ENCODE data around the gene KLHL3. TPM values are rescaled to one million over a fixed set of nuclear protein-coding genes. Genes with fewer than 3 reads are reported as not detected.

The KLHL3 gene
- total RNA-seq, 2 donors from 2014 or later, result 4.4 to 6.3 TPM

DNA sequence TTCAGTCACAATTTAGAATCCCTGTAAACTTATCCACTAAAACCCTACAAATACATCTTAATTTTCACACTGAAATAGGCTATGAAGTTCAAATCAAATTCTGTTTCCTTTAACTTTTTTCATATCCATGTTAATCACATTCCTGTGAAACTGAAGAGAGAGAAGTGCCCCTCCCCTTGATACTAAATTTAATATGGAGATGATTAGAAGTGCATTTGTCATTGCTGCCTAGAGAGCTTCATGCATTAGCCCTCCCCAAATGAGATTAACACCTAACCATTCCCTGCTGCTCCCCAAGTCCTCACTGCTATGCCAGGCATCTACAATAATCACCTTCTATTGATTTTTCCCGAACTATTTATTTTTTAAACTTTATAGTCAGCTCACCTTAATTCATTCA is 151.6 kb downstream of the KLHL3 start:
- TF ChIP-seq, protein P1, sequence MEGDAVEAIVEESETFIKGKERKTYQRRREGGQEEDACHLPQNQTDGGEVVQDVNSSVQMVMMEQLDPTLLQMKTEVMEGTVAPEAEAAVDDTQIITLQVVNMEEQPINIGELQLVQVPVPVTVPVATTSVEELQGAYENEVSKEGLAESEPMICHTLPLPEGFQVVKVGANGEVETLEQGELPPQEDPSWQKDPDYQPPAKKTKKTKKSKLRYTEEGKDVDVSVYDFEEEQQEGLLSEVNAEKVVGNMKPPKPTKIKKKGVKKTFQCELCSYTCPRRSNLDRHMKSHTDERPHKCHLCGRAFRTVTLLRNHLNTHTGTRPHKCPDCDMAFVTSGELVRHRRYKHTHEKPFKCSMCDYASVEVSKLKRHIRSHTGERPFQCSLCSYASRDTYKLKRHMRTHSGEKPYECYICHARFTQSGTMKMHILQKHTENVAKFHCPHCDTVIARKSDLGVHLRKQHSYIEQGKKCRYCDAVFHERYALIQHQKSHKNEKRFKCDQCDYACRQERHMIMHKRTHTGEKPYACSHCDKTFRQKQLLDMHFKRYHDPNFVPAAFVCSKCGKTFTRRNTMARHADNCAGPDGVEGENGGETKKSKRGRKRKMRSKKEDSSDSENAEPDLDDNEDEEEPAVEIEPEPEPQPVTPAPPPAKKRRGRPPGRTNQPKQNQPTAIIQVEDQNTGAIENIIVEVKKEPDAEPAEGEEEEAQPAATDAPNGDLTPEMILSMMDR (IDR thresholded peaks at IDR 0.05), result no peak
- H3K9me3 ChIP-seq, result no peaks in the 10 kb centered on the region

DNA sequence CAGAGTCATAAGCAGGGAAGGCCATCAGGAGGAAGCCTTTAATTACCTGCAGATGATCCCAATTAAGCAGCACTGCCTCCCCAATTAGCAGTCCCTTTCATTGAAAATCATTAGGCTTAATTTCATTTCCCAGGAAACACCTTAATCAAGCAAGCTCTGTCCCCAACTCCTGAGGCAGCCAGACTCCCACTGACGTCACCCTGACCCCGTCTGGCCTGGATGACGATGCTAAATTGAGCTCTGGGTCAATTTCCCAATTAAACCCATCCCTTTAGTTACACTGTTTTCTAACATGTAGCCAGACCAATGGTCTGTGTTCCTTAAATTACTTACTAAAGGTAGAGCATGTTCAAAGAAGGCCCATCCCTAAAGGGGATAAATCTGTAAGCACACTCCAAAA is 152.8 kb downstream of the KLHL3 start:
- no peak overlapping the region for H3K27ac ChIP-seq
- H3K9me3 ChIP-seq, result no peaks in the 10 kb centered on the region
- TF ChIP-seq, protein P1 (IDR thresholded peaks at IDR 0.05), result no peak
- no peaks in the 10 kb centered on the region for H3K36me3 ChIP-seq
- no peaks in the 10 kb centered on the region for H3K27me3 ChIP-seq
- intact Hi-C loops (cut with DNase I), result no loop called here
- no peak overlapping the region for H3K9ac ChIP-seq (ENCODE audit: low read depth in 2 of 2, low read length in 2 of 2)
- DNase-seq, result no peak
- no peak overlapping the region for H3K4me3 ChIP-seq
- H3K4me1 ChIP-seq, result no peaks in the 10 kb centered on the region

More for the DNA sequence above, 151.6 kb downstream of the KLHL3 start:
- no peaks in the 10 kb centered on the region for H3K27me3 ChIP-seq
- no peak for DNase-seq
- no peak overlapping the region for H3K4me3 ChIP-seq
- intact Hi-C loops (cut with DNase I), result no loop called here
- H3K4me1 ChIP-seq, result no peaks in the 10 kb centered on the region
- H3K9ac ChIP-seq (ENCODE audit: low read depth in 2 of 2, low read length in 2 of 2), result no peak overlapping the region
- no peak overlapping the region for H3K27ac ChIP-seq
- H3K36me3 ChIP-seq, result no peaks in the 10 kb centered on the region

GRCh38 chr5:137582218-137582617 is 153.7 kb downstream of the KLHL3 start:
- no peak overlapping the region for H3K27ac ChIP-seq
- H3K27me3 ChIP-seq, result no peaks in the 10 kb centered on the region
- DNase-seq, result no peak
- H3K36me3 ChIP-seq, result no peaks in the 10 kb centered on the region
- H3K9ac ChIP-seq (ENCODE audit: low read depth in 2 of 2, low read length in 2 of 2), result no peak overlapping the region
- TF ChIP-seq, protein P1 (IDR thresholded peaks at IDR 0.05), result no peak
- H3K9me3 ChIP-seq, result no peaks in the 10 kb centered on the region
- intact Hi-C loops (cut with DNase I), result no loop called here
- H3K4me3 ChIP-seq, result no peak overlapping the region
- H3K4me1 ChIP-seq, result no peaks in the 10 kb centered on the region

DNA sequence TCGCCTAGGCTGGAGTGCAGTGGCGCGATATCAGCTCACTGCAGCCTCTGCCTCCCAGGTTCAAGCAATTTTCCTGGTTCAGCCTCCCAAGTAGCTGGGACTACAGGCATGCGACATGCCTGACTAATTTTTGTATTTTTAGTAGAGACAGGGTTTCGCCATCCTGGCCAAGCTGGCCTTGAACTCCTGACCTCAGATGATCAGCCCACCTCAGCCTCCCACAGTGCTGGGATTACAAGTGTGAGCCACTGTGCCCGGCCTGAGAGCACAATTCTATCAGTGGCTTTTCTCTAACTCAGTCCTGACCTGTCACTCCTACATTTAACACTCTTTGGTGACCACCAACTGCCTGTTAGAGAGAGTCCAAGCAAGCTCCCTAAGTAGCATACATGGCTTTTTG is 154.1 kb downstream of the KLHL3 start:
- TF ChIP-seq, protein P1 (IDR thresholded peaks at IDR 0.05), result no peak
- Histone ChIP-seq H3K36me3 (no peaks in the 10 kb centered on the region), H3K4me1 (no peaks in the 10 kb centered on the region), H3K4me3 (no peak overlapping the region), H3K27ac (no peak overlapping the region), H3K9me3 (no peaks in the 10 kb centered on the region), H3K9ac (ENCODE audit: low read depth in 2 of 2, low read length in 2 of 2) (no peak overlapping the region), H3K27me3 (no peaks in the 10 kb centered on the region)
- DNase-seq, result no peak
- intact Hi-C loops (cut with DNase I), result no loop called here

GRCh38 chr5:137580030-137580429 is 155.9 kb downstream of the KLHL3 start:
- Histone ChIP-seq H3K9ac (ENCODE audit: low read depth in 2 of 2, low read length in 2 of 2) (no peak overlapping the region), H3K4me3 (no peak overlapping the region), H3K27ac (no peak overlapping the region), H3K9me3 (no peaks in the 10 kb centered on the region), H3K27me3 (no peaks in the 10 kb centered on the region), H3K4me1 (no peaks in the 10 kb centered on the region), H3K36me3 (no peaks in the 10 kb centered on the region)
- intact Hi-C loops (cut with DNase I), result no loop called here
- TF ChIP-seq, protein P1 (IDR thresholded peaks at IDR 0.05), result no peak
- no peak for DNase-seq

DNA sequence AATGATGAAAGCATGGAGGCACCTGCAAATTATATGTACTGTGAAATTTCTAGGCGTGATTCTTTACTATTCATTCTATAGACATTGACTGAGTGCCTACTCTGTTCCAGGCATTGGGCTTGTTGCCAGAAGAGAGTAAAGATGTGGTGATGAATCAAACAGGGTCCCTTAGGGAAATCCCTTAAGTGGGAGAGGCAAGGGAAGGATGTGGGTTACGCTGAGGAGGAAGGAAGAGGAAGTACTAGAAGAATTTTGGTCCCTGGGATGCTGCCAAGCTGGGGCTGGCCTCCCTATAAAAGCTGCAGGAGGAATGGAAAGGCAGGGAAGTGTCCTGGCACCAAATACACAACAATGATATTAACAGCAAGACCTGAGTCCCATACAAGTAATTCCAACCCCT is 160.0 kb downstream of the KLHL3 start:
- Histone ChIP-seq H3K27me3 (no peaks in the 10 kb centered on the region), H3K9me3 (no peaks in the 10 kb centered on the region), H3K9ac (ENCODE audit: low read depth in 2 of 2, low read length in 2 of 2) (no peak overlapping the region), H3K4me3 (no peak overlapping the region), H3K4me1 (no peaks in the 10 kb centered on the region), H3K36me3 (no peaks in the 10 kb centered on the region), H3K27ac (no peak overlapping the region)
- no peak for DNase-seq
- TF ChIP-seq, protein P1 (IDR thresholded peaks at IDR 0.05), result no peak
- intact Hi-C loops (cut with DNase I), result no loop called here

All from colonic mucosa (tissue), 4 donors.